Endothelial cell of umbilical vein (primary cell): ENCODE data around the gene SERGEF. TPM values are rescaled to one million over a fixed set of nuclear protein-coding genes. Genes with fewer than 3 reads are reported as not detected.

ENCODE experiments used
- BruUV-seq: library from RNA; stranded (reverse); fragments of 400-500 nt; replicated peaks from 2 replicates; lab custom pipeline; 2021; lab: Mats Ljungman, UMichigan
- CTCF ChIA-PET: fragments of 300-600, 350-600 bp; sonication (Branson Sonifier 250); formaldehyde crosslinking; loops from one replicate; lab custom pipeline; 2021; ENCODE audit warnings: antibody characterized with exemption, inconsistent platforms; lab: Charles Lee
- POLR2A ChIA-PET: fragments of 300-600, 350-600 bp; sonication (Branson Sonifier 250); formaldehyde crosslinking; loops from one replicate; lab custom pipeline; 2021; ENCODE audit warnings: antibody characterized with exemption, inconsistent platforms; lab: Charles Lee
- DNase-seq: peaks from one replicate; pipeline ENCODE4 v3.0.0-alpha.2; 2011; ENCODE audit warnings: low read depth, low spot score
- FAIRE-seq: peaks from 2 replicates; lab custom pipeline; 2011; peaks lifted over from hg19 to GRCh38; lab: Jason Lieb, UNC
- H2AFZ ChIP-seq: 2 replicates; pipeline ENCODE4 v1.6.0; 2012; ENCODE audit warnings: low read depth, low read length, control low read depth, inconsistent platforms
- H3K27ac ChIP-seq: 2 replicates; pipeline ENCODE4 v1.5.1; 2011; ENCODE audit warnings: low read depth, mild to moderate bottlenecking, control low read depth, low read length, moderate library complexity; ENCODE audit not compliant: insufficient read depth
- H3K27me3 ChIP-seq, 2 experiments: 2 replicates each; pipeline versions ENCODE4 v1.6.0 to v1.6.1; 2011; ENCODE audit warnings: low read length in 2 of 2, mixed read lengths in 1 of 2; ENCODE audit not compliant: control insufficient read depth in 2 of 2, insufficient read depth in 2 of 2
- H3K36me3 ChIP-seq, 2 experiments: 2 replicates in 1 of 2; 3 replicates in 1 of 2; pipeline ENCODE4 v1.5.1; 2011; ENCODE audit warnings: low read length in 2 of 2, mild to moderate bottlenecking in 1 of 2, moderate library complexity in 1 of 2; ENCODE audit not compliant: control insufficient read depth in 2 of 2, insufficient read depth in 2 of 2; ENCODE audit errors: extremely low read depth in 1 of 2
- H3K4me1 ChIP-seq: 3 replicates; pipeline ENCODE4 v1.5.1; 2011; ENCODE audit warnings: mild to moderate bottlenecking, low read length; ENCODE audit not compliant: control insufficient read depth, insufficient read depth; ENCODE audit errors: extremely low read depth
- H3K4me2 ChIP-seq: 2 replicates; pipeline ENCODE4 v1.6.1; 2011; ENCODE audit warnings: low read length, control low read depth, mixed read lengths; ENCODE audit not compliant: insufficient read depth
- H3K4me3 ChIP-seq, 3 experiments: fragments of 200-600 bp in 1 of 3; sonication (generic), shearing (Covaris generic) in 1 of 3; replicated peaks in 1 of 3; 2 replicates each; pipeline ENCODE4 v1.5.1; 2011 to 2016; ENCODE audit warnings: control low read depth in 3 of 3, low read length in 3 of 3, mild to moderate bottlenecking in 2 of 3, inconsistent platforms in 1 of 3, low read depth in 1 of 3, moderate library complexity in 1 of 3; ENCODE audit not compliant: insufficient read depth in 1 of 3
- H3K79me2 ChIP-seq: 2 replicates; pipeline ENCODE4 v1.6.0; 2012; ENCODE audit warnings: low read length, inconsistent platforms; ENCODE audit not compliant: control insufficient read depth, insufficient read depth
- H3K9ac ChIP-seq: replicated peaks from 2 replicates; pipeline ENCODE3; 2011; ENCODE audit warnings: low read length, control low read depth; ENCODE audit not compliant: insufficient read depth; ENCODE audit errors: extremely low read depth
- H3K9me1 ChIP-seq: replicated peaks from 3 replicates; pipeline ENCODE4 v1.6.0; 2011; ENCODE audit warnings: mild to moderate bottlenecking, low read length; ENCODE audit not compliant: control insufficient read depth, insufficient read depth; ENCODE audit errors: extremely low read depth
- H3K9me3 ChIP-seq: replicated peaks from 2 replicates; pipeline ENCODE4 v1.5.1; 2012; ENCODE audit warnings: low read length, inconsistent platforms; ENCODE audit not compliant: control insufficient read depth, insufficient read depth
- H4K20me1 ChIP-seq: replicated peaks from 2 replicates; pipeline ENCODE3; 2011; ENCODE audit warnings: mild to moderate bottlenecking, low read length; ENCODE audit not compliant: control insufficient read depth, insufficient read depth; ENCODE audit errors: extremely low read depth
- CTCF ChIP-seq, 2 donors: IDR thresholded peaks; 1 replicate in 1 of 2; 2 replicates in 1 of 2; pipeline ENCODE4 v1.5.1; 2011; ENCODE audit warnings: low read length in 2 of 2, mild to moderate bottlenecking in 2 of 2, moderate library complexity in 2 of 2, control low read depth in 1 of 2, inconsistent platforms in 1 of 2, low read depth in 1 of 2; ENCODE audit not compliant: insufficient read depth in 1 of 2; ENCODE audit errors: extremely low read depth in 1 of 2
- EZH2 ChIP-seq: IDR thresholded peaks from 2 replicates; pipeline ENCODE4 v1.6.1; 2012; ENCODE audit warnings: borderline replicate concordance, low read depth, mild to moderate bottlenecking, moderate library complexity, low read length, inconsistent platforms; ENCODE audit not compliant: severe bottlenecking
- FOS ChIP-seq: IDR thresholded peaks from 2 replicates; pipeline ENCODE4 v1.6.1; 2011; ENCODE audit warnings: mild to moderate bottlenecking, low read length, moderate library complexity, borderline replicate concordance; ENCODE audit not compliant: insufficient read depth
- GATA2 ChIP-seq: IDR thresholded peaks from 2 replicates; pipeline ENCODE4 v1.7.0; 2011; ENCODE audit warnings: low read depth, mild to moderate bottlenecking, moderate library complexity, mixed read lengths, low read length; ENCODE audit not compliant: insufficient read length, insufficient read depth
- JUN ChIP-seq: IDR thresholded peaks from 2 replicates; pipeline ENCODE4 v1.6.1; 2011; ENCODE audit warnings: borderline replicate concordance, low read depth; ENCODE audit not compliant: insufficient read length, insufficient read depth
- MAX ChIP-seq: IDR thresholded peaks from 2 replicates; pipeline ENCODE4 v1.6.1; 2011; ENCODE audit not compliant: insufficient read depth, insufficient read length
- MYC ChIP-seq: IDR thresholded peaks from one replicate; pipeline ENCODE4 v1.6.1; 2011; ENCODE audit warnings: mild to moderate bottlenecking, low read depth, low read length
- POLR2A ChIP-seq: IDR thresholded peaks from 2 replicates; pipeline ENCODE4 v1.6.1; 2012; ENCODE audit warnings: low read depth, mild to moderate bottlenecking, control low read depth, low read length
- POLR2AphosphoS5 ChIP-seq: IDR thresholded peaks from 2 replicates; pipeline ENCODE4 v1.6.1; 2012; ENCODE audit warnings: low read depth, mild to moderate bottlenecking, control low read depth, low read length, moderate library complexity; ENCODE audit not compliant: insufficient read depth
- dilution Hi-C: fragments of 300-500 bp; cut with MboI; formaldehyde crosslinking; loops from one replicate; pipeline ENCODE4 v1.15.0; 2019; ENCODE audit warnings: low sequenced_read_pairs; ENCODE audit not compliant: extremely low pct_ligation_motif_present
- intact Hi-C: fragments of 100-400 bp; cut with micrococcal nuclease; formaldehyde crosslinking; loops from one replicate; pipeline ENCODE4 v1.10.0; 2022
- polyA plus RNA-seq, 4 experiments: library from polyadenylated mRNA; depleted of rRNA in 3 of 4; stranded (reverse) in 3 of 4; unstranded in 1 of 4; fragments of >200 nt; gene quantifications; 2 replicates each; pipeline versions ENCODE4 v1.2.1 to v1.2.3, GENCODE V29; 2011 to 2012; ENCODE audit warnings: missing spikeins in 1 of 4
- total RNA-seq: library from RNA; stranded (reverse); gene quantifications from 2 replicates; pipeline ENCODE4 v1.2.3, GENCODE V29; 2021

SERGEF gene
- total and polyA plus RNA-seq, 2 donors (not counting 3 experiments of a cell fraction or from before 2014, with no cell fraction given) = 8.7 to 16.7 TPM

- POLR2A ChIA-PET = no interaction called here
- Histone ChIP-seq H2AFZ (no peak overlapping the region), H3K4me2 (no peak overlapping the region), H3K4me3 (no peak overlapping the region), H3K27ac (no peak overlapping the region), H3K36me3 (no peaks in the 10 kb centered on the region), H3K27me3 (no peaks in the 10 kb centered on the region), H4K20me1 (no peaks in the 10 kb centered on the region), H3K79me2 (no peaks in the 10 kb centered on the region), H3K9me3 (no peaks in the 10 kb centered on the region), H3K9me1 (no peaks in the 10 kb centered on the region), H3K4me1 (no peaks in the 10 kb centered on the region), H3K9ac (no peak overlapping the region)
- FAIRE-seq (no peak), DNase-seq (peak; percentile 17)
- intact Hi-C loops = no loop called here
- BruUV-seq = no TSS peak
- CTCF ChIA-PET = interaction anchor here (0.8 to 4.5 kb wide), 4 partner anchors 13 to 255 kb away, joined by 3 to 43 read pairs (median 3); no protein-coding TSS in a partner anchor
- dilution Hi-C loops = no loop called here
- TF ChIP-seq EZH2 = no peak
These were observed 27.3 kb downstream of the SERGEF start for GRCh38 chr11:17985517-17985916.

DNA sequence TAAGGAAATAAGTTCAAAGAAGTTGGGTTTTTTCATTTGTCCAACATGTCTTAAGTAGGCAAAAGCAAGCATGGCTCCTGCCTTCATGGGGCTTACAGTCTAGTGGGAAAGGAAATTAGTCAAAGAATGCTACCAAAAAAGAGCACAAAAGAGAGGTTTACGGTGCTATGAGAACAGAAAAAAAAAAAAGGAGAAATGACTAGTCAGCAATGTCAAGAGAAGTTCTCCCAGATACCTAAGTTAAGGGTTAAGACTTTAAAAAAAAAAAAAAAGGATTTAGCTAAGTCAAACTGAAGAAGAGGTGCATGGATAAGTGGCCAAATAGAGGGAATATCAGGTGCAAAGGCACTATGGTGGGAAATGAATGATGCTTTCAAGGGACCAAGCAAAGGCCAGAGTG is 29.3 kb downstream of the SERGEF start:
- Histone ChIP-seq H3K9ac (no peak overlapping the region), H3K79me2 (no peaks in the 10 kb centered on the region), H3K4me1 (no peaks in the 10 kb centered on the region), H3K9me1 (no peaks in the 10 kb centered on the region), H3K4me3 (no peak overlapping the region), H3K36me3 (no peaks in the 10 kb centered on the region), H3K27ac (no peak overlapping the region), H2AFZ (no peak overlapping the region), H4K20me1 (no peaks in the 10 kb centered on the region), H3K4me2 (no peak overlapping the region), H3K27me3 (no peaks in the 10 kb centered on the region), H3K9me3 (no peaks in the 10 kb centered on the region)
- intact Hi-C loops (no loop called here), dilution Hi-C loops (no loop called here)
- DNase-seq = no peak
- TF ChIP-seq MAX (no peak), EZH2 (no peak), MYC (no peak), FOS (no peak), GATA2 (no peak), POLR2AphosphoS5 (no peak), JUN (no peak), POLR2A (no peak), CTCF (IDR thresholded peaks at IDR 0.05; ENCODE audit: extremely low read depth in 1 of 2, insufficient read depth in 1 of 2, low read depth in 1 of 2, low read length in 2 of 2) (no peak)
- no TSS peak for BruUV-seq
- ChIA-PET POLR2A (no interaction called here), CTCF (interaction anchor here (15.8 kb wide), 1 partner anchor 251 kb away, joined by 593 read pairs; the partner anchor contains the start of gene KCNC1)
- no peak for FAIRE-seq
